UCSD-AML1 (cell line): ENCODE measurements around the gene ALDH1A2.

Experiments
- DNase-seq: peaks from one replicate; lab custom pipeline; 2025; ENCODE audit not compliant: unreplicated experiment; lab: John Stamatoyannopoulos, UW

The ALDH1A2 gene

DNA sequence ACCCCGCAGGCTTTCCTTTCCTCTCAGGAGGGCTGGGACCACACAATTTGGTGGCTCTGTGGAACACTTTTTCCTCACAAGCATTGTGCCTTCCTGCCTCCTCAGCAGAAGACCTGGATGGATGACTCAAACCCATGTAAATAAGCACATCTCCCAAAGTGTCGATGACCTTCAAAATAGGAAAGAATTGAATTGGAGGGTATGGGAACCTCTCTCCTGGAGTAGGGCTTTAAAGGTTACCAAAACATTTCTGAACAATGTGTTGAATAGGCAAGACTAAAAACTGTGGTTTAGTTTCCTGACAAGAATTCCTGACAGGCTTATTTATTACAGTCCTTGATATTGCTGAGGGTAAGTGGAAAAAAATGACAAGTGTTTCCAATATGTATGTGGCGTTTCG, 118.2 kb downstream of the ALDH1A2 start:
- DNase-seq: no peak

DNA sequence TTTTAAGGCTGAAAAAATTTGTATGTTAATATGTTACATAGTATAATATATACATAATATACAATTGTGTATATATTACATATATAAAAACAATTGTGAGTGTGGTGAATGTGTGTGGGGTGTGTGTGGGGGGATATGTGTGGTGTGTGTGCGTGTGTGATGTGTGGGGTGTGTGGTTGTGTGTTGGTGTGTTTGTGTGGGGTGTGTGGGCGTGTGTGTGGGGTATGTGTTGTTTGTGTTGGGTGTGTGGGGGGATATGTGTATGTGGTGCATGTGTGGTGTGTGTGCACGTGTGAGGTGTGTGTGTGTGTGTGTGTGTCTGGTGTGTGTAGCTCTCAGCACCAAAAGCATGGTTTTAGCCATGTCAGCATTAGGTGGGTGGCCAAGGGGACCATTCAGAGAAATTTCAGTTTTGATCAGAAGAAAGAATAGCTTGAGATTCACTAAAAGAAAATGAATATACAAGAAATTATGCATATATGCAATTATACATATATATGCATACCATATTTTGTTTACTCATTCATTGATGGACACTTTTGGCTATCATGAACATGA, 118.9 kb downstream of the ALDH1A2 start:
- DNase-seq: no peak

- DNase-seq: no peak
Measured at GRCh38 chr15:57945616-57946015, 119.9 kb downstream of the ALDH1A2 start.

DNA sequence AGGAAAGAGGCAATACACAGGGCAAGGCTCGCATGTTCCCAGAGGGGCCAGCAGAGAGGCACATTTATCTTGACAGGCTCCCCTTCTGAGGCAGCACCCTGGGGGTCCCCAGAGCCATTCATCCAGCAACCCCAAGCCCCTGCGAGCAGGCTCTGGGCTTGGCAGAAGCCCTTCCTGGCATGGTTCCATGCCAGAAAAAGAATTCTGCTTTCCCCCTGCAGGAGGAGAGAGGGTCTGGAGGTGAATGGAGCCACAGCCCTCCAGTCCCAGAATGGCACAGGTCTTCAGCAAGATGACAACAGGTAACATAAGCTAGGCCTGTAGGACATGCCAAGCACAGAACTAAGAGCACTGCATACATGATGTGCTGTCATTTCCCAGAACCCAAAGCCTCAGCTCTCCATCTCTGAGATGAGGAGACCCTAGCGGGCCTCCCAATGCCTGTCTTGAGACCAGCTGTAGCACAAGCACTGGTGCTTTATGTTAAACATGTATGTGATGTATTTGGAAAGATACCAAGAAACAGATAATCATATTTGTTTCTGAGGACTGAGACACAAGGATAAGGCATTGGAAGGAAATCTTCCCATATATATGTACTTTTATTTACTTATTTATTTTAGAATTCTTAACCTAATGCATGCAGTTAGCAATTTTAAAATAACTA, 121.6 kb downstream of the ALDH1A2 start:
- DNase-seq: no peak

DNA sequence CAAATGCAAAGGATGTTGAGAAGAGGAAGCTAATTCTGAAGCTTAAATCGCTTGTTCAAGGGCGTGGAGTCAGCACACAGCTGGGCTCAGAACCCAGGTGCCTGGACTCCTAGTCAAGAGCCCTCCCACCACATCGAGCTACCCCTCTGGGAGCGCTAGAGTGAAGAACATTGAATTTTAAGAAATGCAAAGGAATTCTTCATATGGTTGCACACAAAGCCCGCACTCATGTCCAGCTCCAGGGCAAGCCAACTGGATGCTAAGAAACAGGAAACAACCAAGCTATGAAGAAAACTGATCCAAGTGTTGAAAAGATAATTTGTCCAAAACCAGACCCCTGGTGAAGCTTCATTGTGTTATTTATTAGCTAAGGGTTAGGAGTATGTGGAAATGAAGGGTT, 122.3 kb downstream of the ALDH1A2 start:
- no peak for DNase-seq

- DNase-seq: no peak
Measured at GRCh38 chr15:57941816-57942215, 123.7 kb downstream of the ALDH1A2 start.

DNA sequence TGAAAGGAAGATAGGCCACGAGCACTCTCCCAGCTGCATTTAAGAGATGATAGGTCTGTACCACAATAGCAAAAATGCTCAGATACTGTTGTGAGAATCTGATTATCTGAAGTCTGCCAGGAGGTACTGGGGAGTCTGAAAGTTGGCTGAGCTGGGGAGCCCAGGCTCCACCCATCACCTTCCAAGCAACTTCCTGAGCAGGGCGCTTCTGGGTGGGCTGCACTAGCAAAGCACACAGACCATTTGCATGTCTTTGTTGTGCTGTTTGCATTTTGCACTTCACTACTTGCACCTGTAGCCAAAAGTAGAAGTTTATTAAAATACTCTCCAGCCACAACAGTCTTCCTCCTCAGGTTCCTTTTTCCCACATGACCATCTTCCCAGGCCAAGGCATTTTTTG, 133.2 kb downstream of the ALDH1A2 start:
- DNase-seq: no peak

DNA sequence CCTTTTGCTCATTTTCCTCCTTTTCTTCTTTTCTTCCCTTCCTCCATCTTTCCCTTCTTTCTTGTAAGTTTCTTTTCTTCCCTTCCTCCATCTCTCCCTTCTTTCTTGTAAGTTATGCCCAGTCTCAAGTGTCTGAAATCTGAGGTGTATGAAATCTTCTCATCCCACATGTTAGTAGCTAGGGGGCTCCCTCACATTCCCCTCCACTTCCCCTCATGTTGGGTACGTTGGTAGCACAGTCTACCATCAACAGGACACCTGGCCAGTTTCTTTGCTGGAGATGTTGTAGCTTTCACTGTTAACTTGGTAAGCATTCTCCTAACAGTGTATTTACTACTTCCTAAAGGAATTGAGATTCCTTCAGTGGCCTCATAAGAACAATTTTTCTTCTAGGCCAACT, 133.9 kb downstream of the ALDH1A2 start:
- no peak for DNase-seq

- no peak for DNase-seq
Measured at GRCh38 chr15:57927091-57927631, 138.3 kb downstream of the ALDH1A2 start.

DNA sequence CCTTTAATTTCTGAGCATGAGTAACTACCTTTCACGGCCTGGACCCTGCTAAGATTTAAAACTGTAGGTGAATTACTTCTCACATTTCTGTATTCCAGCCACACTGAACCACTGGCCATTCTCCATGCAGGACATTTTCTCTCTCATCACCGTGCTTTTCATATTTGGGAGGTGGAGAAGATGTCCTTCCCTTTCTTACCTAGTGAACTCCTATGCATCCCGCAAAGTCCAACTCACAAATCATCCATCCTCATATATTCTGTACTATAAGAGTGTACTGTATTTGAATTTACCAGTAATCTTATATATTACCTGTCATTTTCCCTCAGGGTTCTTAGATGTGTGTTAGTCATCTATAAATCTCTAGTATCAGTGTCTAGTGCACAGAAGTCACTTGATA, 139.9 kb downstream of the ALDH1A2 start:
- DNase-seq: no peak

GRCh38 chr15:57924598-57924997, 140.9 kb downstream of the ALDH1A2 start:
- DNase-seq: no peak

GRCh38 chr15:57923750-57924149, 141.8 kb downstream of the ALDH1A2 start:
- DNase-seq: no peak

DNA sequence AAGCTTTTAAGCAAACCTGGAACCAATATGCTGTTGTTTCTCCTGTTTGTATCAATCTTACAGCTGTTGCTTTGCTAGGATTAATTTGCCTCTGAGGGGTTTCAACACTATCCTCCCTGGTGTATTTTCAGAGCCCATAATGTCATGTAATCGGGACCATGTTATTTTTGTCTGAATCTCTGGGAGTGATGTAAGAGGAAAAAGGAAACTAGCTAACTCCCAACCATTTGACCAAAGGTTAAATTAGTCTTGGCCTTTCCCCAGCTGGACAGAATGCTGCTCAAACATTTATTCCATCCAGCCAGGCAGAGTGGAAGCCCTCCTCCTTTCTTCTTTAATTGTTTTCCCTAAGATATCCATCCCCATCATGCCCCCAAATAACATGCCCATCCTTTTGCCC, 142.2 kb downstream of the ALDH1A2 start:
- DNase-seq: no peak

DNA sequence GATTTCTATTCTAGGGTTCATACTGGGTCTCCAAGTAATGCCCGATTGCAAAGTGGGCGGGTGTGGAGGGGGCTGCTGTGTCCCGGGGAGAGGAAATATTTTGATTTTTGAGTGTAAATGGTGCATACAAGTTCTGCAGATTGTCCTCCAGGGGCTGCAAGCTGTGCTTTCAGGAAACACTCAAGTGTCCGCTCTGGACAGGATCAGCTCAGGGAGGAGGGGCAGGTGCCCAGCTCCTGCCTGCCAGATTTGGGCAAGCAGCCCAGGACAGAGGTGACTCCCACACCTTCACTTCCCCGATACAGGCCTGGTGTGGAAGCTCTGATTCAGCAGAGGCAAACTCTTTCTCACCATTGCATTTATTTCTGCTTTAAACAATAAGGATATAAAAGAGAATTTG, 142.7 kb downstream of the ALDH1A2 start:
- DNase-seq: no peak

GRCh38 chr15:57921371-57921770, 144.1 kb downstream of the ALDH1A2 start:
- no peak for DNase-seq

- no peak for DNase-seq
Measured at GRCh38 chr15:57920911-57921310, 144.6 kb downstream of the ALDH1A2 start.

DNA sequence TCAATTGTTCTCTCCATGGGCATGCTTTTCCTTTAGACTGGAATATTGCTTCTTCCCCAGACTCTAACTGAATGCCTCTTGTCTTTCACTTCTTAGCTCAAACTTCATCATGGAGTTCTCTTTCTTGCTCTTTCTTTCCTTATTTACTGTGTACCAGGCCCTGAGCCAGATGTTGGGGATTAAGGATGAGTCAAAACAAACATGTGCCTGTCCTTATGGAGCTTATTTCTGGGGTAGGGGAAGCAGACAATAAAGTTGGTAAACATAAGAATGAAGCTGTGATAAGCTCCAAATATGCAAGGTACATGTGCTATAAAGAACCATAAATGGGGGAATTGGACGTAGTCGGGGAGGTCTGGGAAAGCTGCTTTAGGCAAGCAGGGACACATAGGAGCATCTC, 145.8 kb downstream of the ALDH1A2 start:
- no peak for DNase-seq

DNA sequence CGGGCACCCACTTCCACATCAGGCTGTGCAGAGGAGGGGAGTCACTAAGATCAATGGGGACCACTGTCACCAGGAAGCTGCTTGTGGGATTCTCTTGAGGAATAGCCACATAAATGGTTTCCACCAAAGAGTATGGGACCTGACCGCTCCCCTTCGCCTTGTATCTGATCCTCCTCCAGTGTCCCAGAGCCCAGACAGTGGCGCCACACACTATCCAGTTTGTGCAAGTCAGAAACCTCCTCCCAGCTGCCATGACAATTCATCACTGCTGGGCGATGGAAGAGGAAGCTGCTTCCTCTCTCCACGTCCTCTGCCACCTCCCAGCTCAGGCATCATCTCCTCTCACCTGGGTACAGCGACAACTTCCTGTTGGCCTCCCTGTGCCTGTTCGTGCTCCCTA, 147.5 kb downstream of the ALDH1A2 start:
- no peak for DNase-seq

- no peak for DNase-seq
Measured at GRCh38 chr15:57916695-57917094, 148.8 kb downstream of the ALDH1A2 start.

- DNase-seq: no peak
Measured at GRCh38 chr15:57915827-57916531, 149.5 kb downstream of the ALDH1A2 start.

GRCh38 chr15:57914350-57915055, 151.0 kb downstream of the ALDH1A2 start:
- DNase-seq: no peak

DNA sequence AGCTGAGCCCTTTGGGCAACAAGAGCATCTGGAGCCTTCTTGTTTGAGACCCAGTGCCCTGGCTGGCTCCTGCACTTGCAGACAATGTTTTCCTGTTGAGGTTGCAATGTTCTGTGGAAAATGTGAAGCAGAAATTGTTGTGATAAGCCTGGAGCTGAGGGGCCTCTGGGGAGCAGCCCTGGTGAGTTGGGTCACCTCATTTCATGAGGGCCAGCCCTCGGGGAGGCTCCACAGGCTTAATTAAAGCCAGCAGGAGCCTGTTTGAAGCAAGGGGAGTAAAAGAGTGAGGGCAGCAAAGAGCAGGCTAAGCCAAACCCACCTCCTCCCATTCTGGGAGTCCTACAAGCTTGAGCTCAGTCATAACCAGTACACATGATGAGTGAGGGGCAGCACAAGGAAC, 154.3 kb downstream of the ALDH1A2 start:
- no peak for DNase-seq
